Panc1 (cell line): ENCODE data around the gene CDH13.

Experiments
- CTCF ChIP-seq: fragments of 450-650 bp; IDR thresholded peaks from 2 replicates; pipeline ENCODE4 v1.5.1; 2017; ENCODE audit warnings: mild to moderate bottlenecking
- POLR2AphosphoS5 ChIP-seq: IDR thresholded peaks from 2 replicates; pipeline ENCODE4 v1.6.1; 2012; ENCODE audit warnings: mild to moderate bottlenecking, low read depth, low read length, moderate library complexity

- no peak for TF ChIP-seq POLR2AphosphoS5
- TF ChIP-seq CTCF: no peak
These were observed 1180.5 kb downstream of the CDH13 start for GRCh38 chr16:83807327-83807709.
